HEK293T (cell line): ENCODE results near the gene LAMC1.
A peak's percentile ranks its signal among the peaks of the same experiment; 100 is the strongest.

ENCODE experiments used
- CTCF ChIA-PET: fragments of 350-600 bp; formaldehyde crosslinking; extraction: SDS; loops from one replicate; lab custom pipeline; 2021; ENCODE audit warnings: antibody characterized with exemption, inconsistent platforms; lab: Yijun Ruan, JAX
- POLR2A ChIA-PET: fragments of 350-600 bp; formaldehyde crosslinking; extraction: SDS; loops from one replicate; lab custom pipeline; 2020; ENCODE audit warnings: antibody characterized with exemption, inconsistent platforms; lab: Yijun Ruan, JAX
- DNase-seq: peaks from one replicate; pipeline ENCODE4 v3.0.0; 2012; ENCODE audit warnings: mixed read lengths; ENCODE audit errors: extremely low spot score
- ARNT ChIP-seq: fragments of 450-650 bp; IDR thresholded peaks from 2 replicates; pipeline ENCODE4 v1.6.1; 2017; ENCODE audit warnings: mild to moderate bottlenecking
- BHLHE40 ChIP-seq: fragments of 450-650 bp; IDR thresholded peaks from 2 replicates; pipeline ENCODE4 v1.6.1; 2016; ENCODE audit warnings: mild to moderate bottlenecking, moderate library complexity, borderline replicate concordance
- CTBP1 ChIP-seq: fragments of 450-650 bp; IDR thresholded peaks from 2 replicates; pipeline ENCODE4 v1.6.1; 2016; ENCODE audit warnings: borderline replicate concordance
- ELF4 ChIP-seq: fragments of 450-650 bp; IDR thresholded peaks from 2 replicates; pipeline ENCODE4 v1.6.1; 2017; ENCODE audit warnings: antibody characterized with exemption
- FOXA1 ChIP-seq: fragments of 450-650 bp; IDR thresholded peaks from 2 replicates; pipeline ENCODE4 v1.6.1; 2016; ENCODE audit warnings: mild to moderate bottlenecking
- FOXK2 ChIP-seq: fragments of 450-650 bp; IDR thresholded peaks from 2 replicates; pipeline ENCODE4 v1.6.1; 2016; ENCODE audit warnings: mild to moderate bottlenecking
- FOXM1 ChIP-seq: fragments of 450-650 bp; IDR thresholded peaks from 2 replicates; pipeline ENCODE4 v1.6.1; 2017; ENCODE audit warnings: mild to moderate bottlenecking, borderline replicate concordance
- HDGF ChIP-seq: fragments of 450-650 bp; IDR thresholded peaks from 2 replicates; pipeline ENCODE4 v1.6.1; 2017; ENCODE audit warnings: antibody characterized with exemption, borderline replicate concordance
- L3MBTL2 ChIP-seq: fragments of 450-650 bp; conservative IDR thresholded peaks from 2 replicates; pipeline ENCODE4 v1.6.1; 2016; ENCODE audit warnings: mild to moderate bottlenecking
- LEF1 ChIP-seq: fragments of 450-650 bp; IDR thresholded peaks from 2 replicates; pipeline ENCODE4 v1.6.1; 2017; ENCODE audit warnings: mild to moderate bottlenecking, borderline replicate concordance
- NFRKB ChIP-seq: fragments of 450-650 bp; IDR thresholded peaks from 2 replicates; pipeline ENCODE4 v1.6.1; 2016; ENCODE audit warnings: mild to moderate bottlenecking, moderate library complexity
- PKNOX1 ChIP-seq: fragments of 450-650 bp; IDR thresholded peaks from 2 replicates; pipeline ENCODE4 v1.6.1; 2016
- SP1 ChIP-seq: fragments of 450-650 bp; IDR thresholded peaks from 2 replicates; pipeline ENCODE4 v1.6.1; 2017
- SUZ12 ChIP-seq: fragments of 450-650 bp; IDR thresholded peaks from 2 replicates; pipeline ENCODE4 v1.6.1; 2016; ENCODE audit warnings: mild to moderate bottlenecking
- TARDBP ChIP-seq: fragments of 450-650 bp; IDR thresholded peaks from 2 replicates; pipeline ENCODE4 v1.6.1; 2016
- ZNF384 ChIP-seq: fragments of 450-650 bp; IDR thresholded peaks from 2 replicates; pipeline ENCODE4 v1.6.1; 2016

LAMC1 gene

DNA sequence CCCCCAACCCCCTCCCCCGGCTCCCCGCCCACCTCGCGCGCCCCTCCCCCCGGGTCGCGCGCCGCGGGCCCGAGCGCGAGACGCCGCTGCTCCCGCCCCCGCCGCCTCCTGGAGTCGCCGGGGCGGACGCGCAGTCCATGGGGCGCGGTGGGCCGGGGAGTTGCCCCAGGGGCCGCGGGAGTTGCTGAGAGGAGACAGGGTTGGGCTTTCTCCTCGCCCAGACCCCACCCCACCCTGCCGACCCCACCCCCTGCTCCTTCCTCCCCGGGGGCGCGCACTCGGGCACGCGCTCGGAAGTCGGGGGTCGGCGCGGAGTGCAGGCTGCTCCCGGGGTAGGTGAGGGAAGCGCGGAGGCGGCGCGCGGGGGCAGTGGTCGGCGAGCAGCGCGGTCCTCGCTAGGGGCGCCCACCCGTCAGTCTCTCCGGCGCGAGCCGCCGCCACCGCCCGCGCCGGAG is at the start of gene LAMC1:
Gene LAMC1, plus strand, starts transcription at position 275 of the 455 bp plus-strand sequence. CDS start 297 bp downstream, outside the sequence.
- TF ChIP-seq BHLHE40: no peak
- TF ChIP-seq NFRKB: no peak
- no peak for TF ChIP-seq SP1
- ChIA-PET CTCF (no interaction called here), POLR2A (no interaction called here)
- DNase-seq: peak; percentile 89

DNA sequence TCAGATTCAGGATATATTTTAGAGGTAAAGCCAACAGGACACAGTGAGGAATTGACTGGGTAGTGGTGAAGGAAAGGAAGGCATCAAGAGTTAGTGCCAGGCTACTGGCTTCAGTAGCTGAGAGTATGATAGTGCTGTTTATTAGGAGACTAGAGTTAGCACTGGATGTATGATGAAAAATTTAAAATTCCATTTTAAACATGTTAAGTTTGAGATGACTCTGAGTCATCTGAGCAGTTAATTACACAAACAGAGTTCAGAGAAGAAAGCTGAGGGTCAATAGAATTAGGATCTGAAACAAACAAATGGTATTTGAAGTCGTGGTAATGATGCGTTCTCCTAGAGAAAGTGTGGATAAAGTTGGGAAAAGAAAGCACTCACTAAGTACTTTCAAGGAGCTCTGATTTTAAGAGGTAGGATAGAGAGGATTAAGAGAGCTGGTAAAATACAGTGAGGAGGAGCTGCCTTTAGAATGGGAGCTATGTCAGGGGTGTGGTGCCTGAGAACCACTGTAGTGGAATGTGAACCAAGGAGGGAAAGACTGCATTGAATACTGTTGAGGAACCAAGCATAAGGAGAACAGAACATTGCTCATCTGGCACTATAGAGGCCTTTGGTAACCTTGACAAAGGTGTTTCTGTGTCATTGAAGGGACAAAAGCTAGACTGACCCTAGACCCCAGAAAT is 48.6 kb upstream of the LAMC1 start:
- no peak for DNase-seq
- POLR2A ChIA-PET: no interaction called here

GRCh38 chr1:182977480-182977879 is 45.7 kb upstream of the LAMC1 start:
- POLR2A ChIA-PET: no interaction called here
- TF ChIP-seq ELF4 (no peak), SP1 (no peak), HDGF (no peak), NFRKB (no peak), FOXA1 (no peak), PKNOX1 (no peak), FOXK2 (no peak), CTBP1 (no peak), ARNT (no peak), BHLHE40 (no peak), L3MBTL2 (no peak), SUZ12 (no peak), TARDBP (no peak), ZNF384 (no peak), FOXM1 (no peak), LEF1 (no peak)
- no peak for DNase-seq
- CTCF ChIA-PET: no interaction called here

More for the DNA sequence above, 48.6 kb upstream of the LAMC1 start:
- TF ChIP-seq FOXA1 (no peak), TARDBP (no peak), NFRKB (no peak), PKNOX1 (no peak), L3MBTL2 (no peak), SUZ12 (no peak), ARNT (no peak), ELF4 (no peak), LEF1 (no peak), SP1 (no peak), CTBP1 (no peak), FOXM1 (no peak), BHLHE40 (no peak), ZNF384 (no peak), FOXK2 (no peak), HDGF (no peak)
- CTCF ChIA-PET: interaction anchor here (0.6 to 1.3 kb wide), 3 partner anchors 9 to 549 kb away, joined by 3 to 4 read pairs (median 4); no protein-coding TSS in a partner anchor

- CTCF ChIA-PET: no interaction called here
- TF ChIP-seq NFRKB (no peak), ZNF384 (no peak), SUZ12 (no peak), ELF4 (no peak)
- POLR2A ChIA-PET: no interaction called here
- no peak for DNase-seq
Observed at GRCh38 chr1:182978151-182978853, 44.9 kb upstream of the LAMC1 start.

GRCh38 chr1:182984138-182984537 is 39.1 kb upstream of the LAMC1 start:
- no peak for DNase-seq
- POLR2A ChIA-PET: no interaction called here
- CTCF ChIA-PET: interaction anchor here (0.6 kb wide), 1 partner anchor 25 kb away, joined by 3 read pairs; no protein-coding TSS in a partner anchor
- TF ChIP-seq CTBP1 (no peak), BHLHE40 (no peak), FOXA1 (no peak), HDGF (no peak), ARNT (no peak), TARDBP (no peak), NFRKB (no peak), PKNOX1 (no peak)

DNA sequence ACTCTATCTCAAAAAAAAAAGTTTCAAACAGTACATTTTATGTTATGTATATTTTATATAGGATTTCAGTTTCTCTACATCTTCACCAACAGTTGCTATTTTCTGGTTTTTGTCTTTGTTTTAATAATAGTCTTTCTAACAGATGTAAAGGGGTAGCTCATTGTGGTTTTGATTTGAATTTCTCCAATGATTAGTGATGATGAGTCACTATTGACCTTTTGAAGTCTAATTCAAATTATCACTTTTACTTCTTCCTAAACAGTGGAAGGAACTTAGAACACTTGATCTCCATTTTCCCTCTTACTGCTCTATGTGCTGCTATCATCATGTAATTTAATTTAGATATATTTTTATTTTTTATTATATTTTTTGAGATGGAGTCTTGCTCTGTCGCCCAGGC is 38.6 kb upstream of the LAMC1 start:
- no peak for TF ChIP-seq CTBP1
- no peak for TF ChIP-seq FOXK2
- no peak for TF ChIP-seq FOXM1
- no peak for TF ChIP-seq NFRKB
- TF ChIP-seq SP1: no peak
- TF ChIP-seq ZNF384: no peak
- no peak for TF ChIP-seq TARDBP
- no peak for TF ChIP-seq SUZ12
- TF ChIP-seq FOXA1: no peak
- TF ChIP-seq ELF4: no peak
- no peak for TF ChIP-seq PKNOX1
- no peak for TF ChIP-seq BHLHE40
- TF ChIP-seq LEF1: no peak
- TF ChIP-seq L3MBTL2: no peak
- no peak for TF ChIP-seq ARNT
- DNase-seq: no peak
- POLR2A ChIA-PET: no interaction called here
- CTCF ChIA-PET: interaction anchor here (0.6 kb wide), 1 partner anchor 25 kb away, joined by 3 read pairs; no protein-coding TSS in a partner anchor
